CD14-positive monocyte (primary cell): ENCODE measurements around the gene TRPM7. TPM values are rescaled to one million over a fixed set of nuclear protein-coding genes. Genes with fewer than 3 reads are reported as not detected.
"Not testable (repeated sequence)": the region's sequence is repeated elsewhere in the genome, so short reads cannot be mapped to it uniquely, and the experiment has no call there.

ENCODE experiments used
- DNase-seq, 3 donors: peaks; one replicate each; pipeline ENCODE4 v3.0.0-alpha.2; 2011 to 2022
- H2AFZ ChIP-seq: 2 replicates; pipeline ENCODE4 v1.6.0; 2012; ENCODE audit warnings: mild to moderate bottlenecking, low read depth, low read length, inconsistent platforms; ENCODE audit not compliant: insufficient read depth, poor library complexity, severe bottlenecking
- H3K27ac ChIP-seq, 2 donors: 1 replicate in 1 of 2; 2 replicates in 1 of 2; pipeline ENCODE4 v1.5.1; 2012 to 2013; ENCODE audit warnings: low read length in 2 of 2, control low read depth in 1 of 2, inconsistent platforms in 1 of 2, low read depth in 1 of 2, mild to moderate bottlenecking in 1 of 2
- H3K27me3 ChIP-seq, 2 donors: one replicate each; pipeline versions ENCODE4 v1.6.0 to v1.6.1; 2011 to 2013; ENCODE audit warnings: low read length in 2 of 2; ENCODE audit not compliant: control insufficient read depth in 2 of 2, insufficient read depth in 2 of 2
- H3K36me3 ChIP-seq, 2 donors: replicated peaks in 1 of 2; 1 replicate in 1 of 2; 2 replicates in 1 of 2; pipeline versions ENCODE4 v1.5.1 to v1.6.1; 2012 to 2013; ENCODE audit warnings: low read length in 2 of 2, control low read depth in 1 of 2, inconsistent platforms in 1 of 2, mild to moderate bottlenecking in 1 of 2; ENCODE audit not compliant: insufficient read depth in 2 of 2, control insufficient read depth in 1 of 2
- H3K4me1 ChIP-seq, 2 donors: 1 replicate in 1 of 2; 2 replicates in 1 of 2; pipeline versions ENCODE4 v1.5.1 to v1.6.1; 2012 to 2013; ENCODE audit warnings: low read length in 2 of 2, control low read depth in 1 of 2, inconsistent platforms in 1 of 2, mild to moderate bottlenecking in 1 of 2, moderate library complexity in 1 of 2; ENCODE audit not compliant: insufficient read depth in 2 of 2, control insufficient read depth in 1 of 2
- H3K4me2 ChIP-seq: replicated peaks from 2 replicates; pipeline ENCODE3; 2012; ENCODE audit warnings: low read length, moderate library complexity, mild to moderate bottlenecking; ENCODE audit not compliant: poor library complexity, severe bottlenecking; ENCODE audit errors: extremely low read depth
- H3K4me3 ChIP-seq, 3 experiments: fragments of 200-600 bp in 1 of 3; sonication (generic) in 1 of 3; replicated peaks in 1 of 3; 1 replicate in 2 of 3; 2 replicates in 1 of 3; pipeline ENCODE4 v1.5.1; 2011 to 2013; ENCODE audit warnings: low read length in 3 of 3, mild to moderate bottlenecking in 3 of 3, control low read depth in 2 of 3, low read depth in 2 of 3, inconsistent platforms in 1 of 3, moderate library complexity in 1 of 3
- H3K79me2 ChIP-seq: 2 replicates; pipeline ENCODE4 v1.6.0; 2012; ENCODE audit warnings: mild to moderate bottlenecking, control low read depth, inconsistent platforms, low read length, moderate library complexity; ENCODE audit not compliant: insufficient read depth
- H3K9ac ChIP-seq: 2 replicates; pipeline ENCODE4 v1.6.0; 2017; ENCODE audit warnings: low read length, mild to moderate bottlenecking; ENCODE audit not compliant: insufficient read depth, poor library complexity, severe bottlenecking
- H3K9me3 ChIP-seq, 2 donors: replicated peaks in 1 of 2; 1 replicate in 1 of 2; 2 replicates in 1 of 2; pipeline versions ENCODE4 v1.5.1 to v1.6.1; 2012 to 2013; ENCODE audit warnings: low read length in 2 of 2, control low read depth in 1 of 2; ENCODE audit not compliant: control insufficient read depth in 1 of 2, insufficient read depth in 1 of 2
- H4K20me1 ChIP-seq: 2 replicates; pipeline ENCODE4 v1.6.0; 2012; ENCODE audit warnings: mild to moderate bottlenecking, low read length, control low read depth, moderate library complexity; ENCODE audit not compliant: insufficient read depth
- H3K27ac Mint-ChIP-seq, 7 donors: one replicate each; pipeline ENCODE4 v1.8.0; 2020; ENCODE audit warnings: mild to moderate bottlenecking in 7 of 7, mixed read lengths in 7 of 7, moderate library complexity in 6 of 7, inconsistent platforms in 2 of 7
- H3K27me3 Mint-ChIP-seq, 3 donors: one replicate each; pipeline ENCODE4 v1.8.0; 2021 to 2022; ENCODE audit warnings: low read depth in 3 of 3, mild to moderate bottlenecking in 3 of 3, mixed read lengths in 3 of 3, moderate library complexity in 3 of 3, inconsistent platforms in 1 of 3
- H3K36me3 Mint-ChIP-seq, 2 donors: one replicate each; pipeline ENCODE4 v1.8.0; 2020; ENCODE audit warnings: mixed read lengths in 2 of 2, inconsistent platforms in 1 of 2, mild to moderate bottlenecking in 1 of 2
- H3K4me1 Mint-ChIP-seq: one replicate; pipeline ENCODE4 v1.8.0; 2020; ENCODE audit warnings: mild to moderate bottlenecking, mixed read lengths
- H3K4me3 Mint-ChIP-seq, 2 donors: one replicate each; pipeline ENCODE4 v1.8.0; 2020; ENCODE audit warnings: mild to moderate bottlenecking in 2 of 2, mixed read lengths in 2 of 2, moderate library complexity in 1 of 2
- H3K9me3 Mint-ChIP-seq, 7 donors: one replicate each; pipeline ENCODE4 v1.8.0; 2020 to 2022; ENCODE audit warnings: mixed read lengths in 7 of 7, mild to moderate bottlenecking in 6 of 7, moderate library complexity in 6 of 7, inconsistent platforms in 2 of 7
- WGBS: methylation state at CpG from one replicate; pipeline ENCODE4 v1.1.5; 2013; ENCODE audit warnings: missing lambda C conversion rate; ENCODE audit not compliant: insufficient coverage; 5-methylcytosine and 5-hydroxymethylcytosine counted together
- intact Hi-C, 2 donors: fragments of 100-400 bp; cut with micrococcal nuclease; formaldehyde crosslinking; loops; one replicate each; pipeline versions ENCODE4 v1.15.0 to v1.15.1; 2023
- polyA plus RNA-seq, 3 donors: library from polyadenylated mRNA; depleted of rRNA in 1 of 3; unstranded in 2 of 3; stranded (reverse) in 1 of 3; fragments of 300-500 nt in 2 of 3; fragments of >200 nt in 1 of 3; fragmentation: Illumina TruSeq in 2 of 3; gene quantifications; 1 replicate in 2 of 3; 2 replicates in 1 of 3; pipeline ENCODE4 v1.2.3, GENCODE V29; 2012 to 2021
- TF ChIP-seq, protein P1 (sequence below): fragments of 200-600 bp; IDR thresholded peaks from one replicate; pipeline ENCODE4 v1.8.0; 2022; ENCODE audit warnings: antibody characterized with exemption, mild to moderate bottlenecking

TRPM7 gene
- polyA plus RNA-seq, 3 donors: 5.5 to 22.4 (median 8.1) TPM

DNA sequence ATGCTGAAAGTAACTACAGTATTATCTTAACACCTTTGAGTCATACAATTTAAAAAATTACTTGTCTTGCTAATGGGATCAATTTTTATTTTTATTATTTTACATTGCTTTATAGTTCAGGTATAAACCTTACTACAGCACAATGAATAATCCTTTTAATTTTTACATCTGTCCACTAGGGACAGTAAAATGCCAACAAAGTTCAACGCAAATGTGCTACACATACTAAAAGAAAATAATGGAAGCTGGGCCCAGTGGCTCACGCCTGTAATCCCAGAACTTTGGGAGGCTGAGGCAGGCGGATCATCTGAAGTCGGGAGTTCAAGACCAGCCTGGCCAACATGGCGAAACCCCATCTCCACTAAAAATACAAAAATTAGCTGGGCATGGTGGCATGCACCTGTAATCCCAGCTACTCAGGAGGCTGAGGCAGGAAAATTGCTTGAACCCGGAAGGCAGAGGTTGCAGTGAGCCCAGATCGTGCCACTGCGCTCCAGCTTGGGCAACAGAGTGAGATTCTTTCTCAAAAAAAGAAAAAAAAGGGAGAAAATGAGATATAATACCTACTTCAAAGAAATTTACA, 64.1 kb downstream of the TRPM7 start:
- H3K79me2 ChIP-seq, H3K4me1 Mint-ChIP-seq, H3K27me3 Mint-ChIP-seq, H4K20me1 ChIP-seq, H3K4me2 ChIP-seq, intact Hi-C loops, H3K9ac ChIP-seq, H2AFZ ChIP-seq, H3K4me3 Mint-ChIP-seq, H3K4me1 ChIP-seq, H3K9me3 Mint-ChIP-seq, H3K9me3 ChIP-seq, H3K4me3 ChIP-seq, DNase-seq, H3K27ac ChIP-seq, H3K27me3 ChIP-seq: not testable (repeated sequence)
- Mint-ChIP-seq H3K36me3 (peaks cover 55 to 84% of the 10 kb centered on the region in 2 donors), H3K27ac (peak overlapping the region in 1 of 7 donors; percentile 44)
- H3K36me3 ChIP-seq: peaks cover 69 to 94% of the 10 kb centered on the region in 2 donors
- TF ChIP-seq, protein P1, sequence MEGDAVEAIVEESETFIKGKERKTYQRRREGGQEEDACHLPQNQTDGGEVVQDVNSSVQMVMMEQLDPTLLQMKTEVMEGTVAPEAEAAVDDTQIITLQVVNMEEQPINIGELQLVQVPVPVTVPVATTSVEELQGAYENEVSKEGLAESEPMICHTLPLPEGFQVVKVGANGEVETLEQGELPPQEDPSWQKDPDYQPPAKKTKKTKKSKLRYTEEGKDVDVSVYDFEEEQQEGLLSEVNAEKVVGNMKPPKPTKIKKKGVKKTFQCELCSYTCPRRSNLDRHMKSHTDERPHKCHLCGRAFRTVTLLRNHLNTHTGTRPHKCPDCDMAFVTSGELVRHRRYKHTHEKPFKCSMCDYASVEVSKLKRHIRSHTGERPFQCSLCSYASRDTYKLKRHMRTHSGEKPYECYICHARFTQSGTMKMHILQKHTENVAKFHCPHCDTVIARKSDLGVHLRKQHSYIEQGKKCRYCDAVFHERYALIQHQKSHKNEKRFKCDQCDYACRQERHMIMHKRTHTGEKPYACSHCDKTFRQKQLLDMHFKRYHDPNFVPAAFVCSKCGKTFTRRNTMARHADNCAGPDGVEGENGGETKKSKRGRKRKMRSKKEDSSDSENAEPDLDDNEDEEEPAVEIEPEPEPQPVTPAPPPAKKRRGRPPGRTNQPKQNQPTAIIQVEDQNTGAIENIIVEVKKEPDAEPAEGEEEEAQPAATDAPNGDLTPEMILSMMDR: peak; percentile 34
- 50% methylated on average over 1 of the region's 8 CpGs for WGBS

DNA sequence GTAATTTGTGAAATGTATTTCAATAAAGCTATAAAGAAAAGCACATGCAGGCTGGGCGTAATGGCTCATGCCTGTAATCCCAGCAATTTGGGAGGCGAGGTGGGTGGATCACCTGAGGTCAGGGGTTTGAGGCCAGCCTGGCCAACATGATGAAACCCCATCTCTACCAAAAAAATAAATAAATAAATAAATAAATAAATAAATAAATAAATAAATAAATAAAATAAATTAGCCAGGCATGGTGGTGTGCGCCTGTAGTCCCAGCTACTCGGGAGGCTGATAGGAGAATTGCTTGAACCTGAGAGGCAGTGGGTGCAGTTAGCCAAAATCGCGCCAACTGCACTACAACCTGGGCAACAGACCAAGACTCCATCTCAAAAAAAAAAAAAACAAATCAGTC, 69.6 kb downstream of the TRPM7 start:
- DNase-seq, H3K4me1 ChIP-seq, H3K27me3 ChIP-seq, intact Hi-C loops, H3K27me3 Mint-ChIP-seq, H3K9ac ChIP-seq, H4K20me1 ChIP-seq, H3K9me3 Mint-ChIP-seq, H3K9me3 ChIP-seq, H2AFZ ChIP-seq, H3K4me3 Mint-ChIP-seq, H3K4me1 Mint-ChIP-seq, H3K4me2 ChIP-seq, H3K27ac Mint-ChIP-seq, H3K27ac ChIP-seq, H3K79me2 ChIP-seq, H3K4me3 ChIP-seq: not testable (repeated sequence)
- peaks cover 51 to 81% of the 10 kb centered on the region in 2 donors for H3K36me3 Mint-ChIP-seq
- H3K36me3 ChIP-seq: peaks cover 58 to 95% of the 10 kb centered on the region in 2 donors
- no CpG with 5 or more reads among the region's 6 CpGs for WGBS

DNA sequence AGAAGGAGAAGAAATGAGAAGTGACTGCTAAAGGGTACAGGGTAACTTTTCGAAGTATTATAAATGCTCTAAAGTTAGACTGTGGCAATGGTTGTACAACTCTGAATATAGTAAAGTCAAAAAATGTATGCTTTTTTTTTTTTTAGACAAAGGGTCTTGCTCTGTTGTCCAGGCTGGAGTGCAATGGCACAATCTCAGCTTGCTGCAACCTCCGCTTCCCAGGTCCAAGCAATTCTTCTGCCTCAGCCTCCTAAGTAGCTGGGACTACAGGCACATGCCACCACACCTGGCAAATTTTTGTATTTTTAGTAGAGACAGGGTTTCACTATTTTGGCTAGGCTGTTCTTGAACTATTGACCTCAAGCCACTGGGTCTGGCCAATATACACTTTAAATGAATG, 70.0 kb downstream of the TRPM7 start:
- H3K27ac ChIP-seq, DNase-seq, H3K27me3 ChIP-seq, H3K9me3 Mint-ChIP-seq, H3K4me3 Mint-ChIP-seq, H3K4me3 ChIP-seq, H2AFZ ChIP-seq, intact Hi-C loops, H3K9ac ChIP-seq, H3K27me3 Mint-ChIP-seq, H3K4me1 ChIP-seq, H3K9me3 ChIP-seq, H3K27ac Mint-ChIP-seq, H3K4me1 Mint-ChIP-seq, H4K20me1 ChIP-seq, H3K79me2 ChIP-seq, H3K4me2 ChIP-seq: not testable (repeated sequence)
- H3K36me3 Mint-ChIP-seq: peaks cover 51 to 81% of the 10 kb centered on the region in 2 donors
- H3K36me3 ChIP-seq: peaks cover 58 to 96% of the 10 kb centered on the region in 2 donors
- WGBS: 88% methylated on average over 1 of the region's 2 CpGs
